Body of pancreas (tissue), 4 donors: ENCODE measurements around the gene TAAR6.

Experiments used
- POLR2A ChIP-seq, 3 donors: fragments of 450-650 bp; IDR thresholded peaks; one replicate each; pipeline ENCODE4 v1.6.1; 2016; ENCODE audit warnings: antibody characterized with exemption in 3 of 3, mild to moderate bottlenecking in 2 of 3
- TF ChIP-seq, protein P1 (sequence below), 7 experiments: fragments of 450-650 bp in 4 of 7; fragments of 200-600 bp in 3 of 7; sonication (generic) in 3 of 7; IDR thresholded peaks; one replicate each; pipeline ENCODE4 v1.5.1; 2016 to 2019; ENCODE audit warnings: antibody characterized with exemption in 7 of 7

DNA sequence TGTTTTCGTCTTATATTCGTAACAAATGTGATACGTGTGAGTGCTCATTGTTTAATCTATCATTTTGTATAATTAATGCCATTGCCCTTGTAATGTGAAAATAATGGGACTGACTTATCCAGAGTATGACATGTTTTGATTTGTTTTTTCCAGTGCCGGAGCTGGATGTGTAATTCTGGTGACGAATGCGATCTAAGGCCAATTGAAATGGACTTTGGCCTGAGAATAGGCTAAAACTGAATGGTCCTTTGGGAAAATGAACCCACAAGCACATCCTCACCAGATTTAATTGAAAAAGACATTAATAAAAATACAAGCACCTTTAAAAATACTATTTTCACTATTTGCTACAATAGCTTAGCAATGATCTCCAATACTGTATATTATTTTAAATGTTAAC, 26.1 kb downstream of the TAAR6 start:
- no peak for TF ChIP-seq POLR2A (IDR thresholded peaks at IDR 0.05)
- TF ChIP-seq, protein P1, sequence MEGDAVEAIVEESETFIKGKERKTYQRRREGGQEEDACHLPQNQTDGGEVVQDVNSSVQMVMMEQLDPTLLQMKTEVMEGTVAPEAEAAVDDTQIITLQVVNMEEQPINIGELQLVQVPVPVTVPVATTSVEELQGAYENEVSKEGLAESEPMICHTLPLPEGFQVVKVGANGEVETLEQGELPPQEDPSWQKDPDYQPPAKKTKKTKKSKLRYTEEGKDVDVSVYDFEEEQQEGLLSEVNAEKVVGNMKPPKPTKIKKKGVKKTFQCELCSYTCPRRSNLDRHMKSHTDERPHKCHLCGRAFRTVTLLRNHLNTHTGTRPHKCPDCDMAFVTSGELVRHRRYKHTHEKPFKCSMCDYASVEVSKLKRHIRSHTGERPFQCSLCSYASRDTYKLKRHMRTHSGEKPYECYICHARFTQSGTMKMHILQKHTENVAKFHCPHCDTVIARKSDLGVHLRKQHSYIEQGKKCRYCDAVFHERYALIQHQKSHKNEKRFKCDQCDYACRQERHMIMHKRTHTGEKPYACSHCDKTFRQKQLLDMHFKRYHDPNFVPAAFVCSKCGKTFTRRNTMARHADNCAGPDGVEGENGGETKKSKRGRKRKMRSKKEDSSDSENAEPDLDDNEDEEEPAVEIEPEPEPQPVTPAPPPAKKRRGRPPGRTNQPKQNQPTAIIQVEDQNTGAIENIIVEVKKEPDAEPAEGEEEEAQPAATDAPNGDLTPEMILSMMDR (IDR thresholded peaks at IDR 0.05): no peak
